Uterus (tissue), 4 donors: ENCODE data around the gene IQCK. TPM values are rescaled to one million over a fixed set of nuclear protein-coding genes. Genes with fewer than 3 reads are reported as not detected.

ENCODE experiments used
- DNase-seq, 2 donors: peaks; one replicate each; pipeline ENCODE4 v3.0.0-alpha.2; 2019 to 2020
- H3K27ac ChIP-seq, 2 donors: fragments of 200-600 bp; sonication (generic); 1 replicate in 1 of 2; 2 replicates in 1 of 2; pipeline ENCODE4 v1.5.1; 2016 to 2018
- H3K27me3 ChIP-seq, 2 donors: fragments of 200-600 bp; sonication (generic); one replicate each; pipeline ENCODE4 v1.5.1; 2018 to 2019; ENCODE audit warnings: control low read depth in 1 of 2
- H3K36me3 ChIP-seq, 2 donors: fragments of 200-600 bp; sonication (generic); one replicate each; pipeline ENCODE4 v1.5.1; 2019; ENCODE audit warnings: control low read depth in 1 of 2
- H3K4me1 ChIP-seq, 2 donors: fragments of 200-600 bp; sonication (generic); one replicate each; pipeline ENCODE4 v1.5.1; 2018 to 2019; ENCODE audit warnings: control low read depth in 1 of 2
- H3K4me3 ChIP-seq, 2 donors: fragments of 200-600 bp; sonication (generic); 1 replicate in 1 of 2; 2 replicates in 1 of 2; pipeline ENCODE4 v1.5.1; 2018 to 2019; ENCODE audit warnings: mild to moderate bottlenecking in 1 of 2
- H3K9me3 ChIP-seq, 2 donors: fragments of 200-600 bp; sonication (generic); one replicate each; pipeline ENCODE4 v1.5.1; 2019; ENCODE audit warnings: control low read depth in 1 of 2
- POLR2A ChIP-seq, 2 donors: fragments of 450-650 bp; IDR thresholded peaks; one replicate each; pipeline ENCODE4 v1.6.1; 2016; ENCODE audit warnings: antibody characterized with exemption in 2 of 2, mild to moderate bottlenecking in 1 of 2, moderate library complexity in 1 of 2
- intact Hi-C: fragments of 100-400 bp; cut with DNase I; formaldehyde crosslinking; loops from one replicate; pipeline ENCODE4 v1.15.1; 2023; ENCODE audit warnings: low total_unique reads
- total RNA-seq, 4 donors: library from RNA; depleted of rRNA in 3 of 4; stranded (reverse); fragments of >200 nt in 3 of 4; gene quantifications; one replicate each; pipeline versions ENCODE4 v1.1.0 to v1.2.4, GENCODE V29; 2014 to 2023
- TF ChIP-seq, protein P1 (sequence below), 4 experiments: fragments of 200-600 bp in 2 of 4; fragments of 450-650 bp in 2 of 4; sonication (generic) in 2 of 4; IDR thresholded peaks; one replicate each; pipeline ENCODE4 v1.5.1; 2016 to 2019; ENCODE audit warnings: antibody characterized with exemption in 4 of 4, mild to moderate bottlenecking in 2 of 4, moderate library complexity in 1 of 4
- donor health status: DM: yes; HTN: yes; CAD: no.

IQCK gene
- total RNA-seq, 4 donors from 2014 or later: 14.7 to 27.2 (median 21.1) TPM

DNA sequence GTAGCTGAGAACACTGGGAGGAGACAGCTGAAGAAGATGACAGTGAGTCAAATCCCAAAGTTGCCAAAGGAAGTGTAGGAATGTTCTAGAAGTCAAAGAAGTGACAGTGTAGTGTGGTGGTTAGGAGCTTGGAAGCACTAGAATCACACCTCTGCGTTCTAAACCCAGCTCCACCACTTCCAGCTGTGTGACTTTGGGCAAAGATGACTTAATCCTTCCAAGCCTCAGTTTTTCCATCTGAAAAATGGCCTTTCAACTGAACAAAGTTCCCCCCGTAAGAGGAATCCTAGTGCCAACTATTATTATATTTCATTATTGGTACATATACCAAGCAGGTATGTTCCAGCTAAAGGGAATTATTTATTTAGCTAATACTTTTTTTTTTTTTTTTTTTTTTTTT is 56.0 kb downstream of the IQCK start:
- no peak for TF ChIP-seq POLR2A (IDR thresholded peaks at IDR 0.05)
- H3K36me3 ChIP-seq: no peaks in the 10 kb centered on the region
- H3K27me3 ChIP-seq: no peaks in the 10 kb centered on the region
- H3K27ac ChIP-seq: no peak overlapping the region
- no peak overlapping the region for H3K4me3 ChIP-seq
- H3K9me3 ChIP-seq: no peaks in the 10 kb centered on the region
- intact Hi-C loops: no loop called here
- DNase-seq: no peak
- no peaks in the 10 kb centered on the region for H3K4me1 ChIP-seq

DNA sequence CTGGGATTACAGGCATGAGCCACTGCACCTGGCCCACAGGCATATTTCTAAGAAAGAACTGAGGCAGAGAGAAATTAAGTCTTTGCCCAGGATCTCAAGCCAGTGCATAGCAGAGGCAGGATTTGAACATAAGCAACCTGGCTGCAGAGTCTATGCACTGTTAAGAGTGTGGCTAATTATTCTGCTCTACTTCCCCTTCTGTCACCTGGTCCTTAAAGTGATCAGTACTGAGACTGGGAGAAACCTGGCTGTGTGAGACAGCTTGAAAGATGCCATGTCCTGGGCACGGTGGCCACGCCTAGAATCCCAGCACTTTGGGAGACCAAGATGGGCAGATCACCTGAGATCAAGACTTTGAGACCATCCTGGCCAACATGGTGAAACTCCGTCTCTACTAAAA is 58.1 kb downstream of the IQCK start:
- Histone ChIP-seq H3K9me3 (no peaks in the 10 kb centered on the region), H3K4me1 (no peaks in the 10 kb centered on the region), H3K4me3 (no peak overlapping the region), H3K27ac (no peak overlapping the region), H3K27me3 (no peaks in the 10 kb centered on the region), H3K36me3 (no peaks in the 10 kb centered on the region)
- no peak for DNase-seq
- intact Hi-C loops: no loop called here
- TF ChIP-seq, protein P1, sequence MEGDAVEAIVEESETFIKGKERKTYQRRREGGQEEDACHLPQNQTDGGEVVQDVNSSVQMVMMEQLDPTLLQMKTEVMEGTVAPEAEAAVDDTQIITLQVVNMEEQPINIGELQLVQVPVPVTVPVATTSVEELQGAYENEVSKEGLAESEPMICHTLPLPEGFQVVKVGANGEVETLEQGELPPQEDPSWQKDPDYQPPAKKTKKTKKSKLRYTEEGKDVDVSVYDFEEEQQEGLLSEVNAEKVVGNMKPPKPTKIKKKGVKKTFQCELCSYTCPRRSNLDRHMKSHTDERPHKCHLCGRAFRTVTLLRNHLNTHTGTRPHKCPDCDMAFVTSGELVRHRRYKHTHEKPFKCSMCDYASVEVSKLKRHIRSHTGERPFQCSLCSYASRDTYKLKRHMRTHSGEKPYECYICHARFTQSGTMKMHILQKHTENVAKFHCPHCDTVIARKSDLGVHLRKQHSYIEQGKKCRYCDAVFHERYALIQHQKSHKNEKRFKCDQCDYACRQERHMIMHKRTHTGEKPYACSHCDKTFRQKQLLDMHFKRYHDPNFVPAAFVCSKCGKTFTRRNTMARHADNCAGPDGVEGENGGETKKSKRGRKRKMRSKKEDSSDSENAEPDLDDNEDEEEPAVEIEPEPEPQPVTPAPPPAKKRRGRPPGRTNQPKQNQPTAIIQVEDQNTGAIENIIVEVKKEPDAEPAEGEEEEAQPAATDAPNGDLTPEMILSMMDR (IDR thresholded peaks at IDR 0.05): no peak
- no peak for TF ChIP-seq POLR2A (IDR thresholded peaks at IDR 0.05)

DNA sequence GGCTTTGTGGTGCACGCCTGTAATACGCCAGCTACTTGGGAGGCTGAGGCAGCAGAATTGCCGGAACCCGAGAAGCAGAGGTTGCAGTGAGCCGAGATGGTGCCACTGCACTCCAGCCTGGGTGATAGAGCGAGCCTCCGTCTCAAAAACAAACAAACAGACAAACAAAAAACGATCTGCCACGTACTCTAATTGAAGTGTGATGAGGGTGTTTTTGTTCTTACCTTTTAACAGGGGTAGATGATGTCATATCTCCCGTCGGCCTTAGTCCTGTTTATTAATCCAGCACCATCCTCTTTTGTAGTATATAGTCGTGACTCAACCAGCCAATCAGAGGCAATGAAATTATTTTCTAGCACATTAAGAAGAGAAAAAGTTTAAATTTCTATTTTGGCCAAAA is 58.5 kb downstream of the IQCK start:
- no peak for TF ChIP-seq POLR2A (IDR thresholded peaks at IDR 0.05)
- TF ChIP-seq, protein P1 (IDR thresholded peaks at IDR 0.05): no peak
- Histone ChIP-seq H3K36me3 (no peaks in the 10 kb centered on the region), H3K4me1 (no peaks in the 10 kb centered on the region), H3K27ac (no peak overlapping the region), H3K27me3 (no peaks in the 10 kb centered on the region), H3K9me3 (no peaks in the 10 kb centered on the region), H3K4me3 (no peak overlapping the region)
- DNase-seq: no peak
- intact Hi-C loops: no loop called here

DNA sequence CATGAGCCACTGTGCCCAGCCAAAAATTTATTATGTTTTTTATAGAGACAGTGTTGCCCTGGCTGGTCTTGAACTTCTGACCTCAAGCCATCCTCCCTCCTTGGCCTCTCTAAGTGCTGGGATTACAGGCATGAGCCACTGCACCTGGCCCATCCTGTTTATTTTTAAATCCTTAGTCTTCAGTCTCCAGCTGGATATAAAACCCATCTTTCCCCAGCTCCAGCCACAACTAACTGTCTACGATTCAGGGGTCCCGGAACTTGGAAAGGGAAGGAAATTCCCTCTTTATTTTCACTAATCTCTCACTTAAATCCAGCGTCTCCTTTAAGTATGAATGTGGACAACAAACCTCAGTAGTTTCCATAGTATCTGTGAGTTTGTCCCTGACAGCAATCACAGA is 62.2 kb downstream of the IQCK start:
- Histone ChIP-seq H3K4me1 (no peaks in the 10 kb centered on the region), H3K27me3 (no peaks in the 10 kb centered on the region), H3K4me3 (no peak overlapping the region), H3K9me3 (no peaks in the 10 kb centered on the region), H3K27ac (no peak overlapping the region), H3K36me3 (no peaks in the 10 kb centered on the region)
- no peak for TF ChIP-seq POLR2A (IDR thresholded peaks at IDR 0.05)
- TF ChIP-seq, protein P1 (IDR thresholded peaks at IDR 0.05): no peak
- intact Hi-C loops: loop anchor here (10.0 kb wide), 1 partner anchor 64 kb away; no protein-coding TSS in a partner anchor
- DNase-seq: no peak

DNA sequence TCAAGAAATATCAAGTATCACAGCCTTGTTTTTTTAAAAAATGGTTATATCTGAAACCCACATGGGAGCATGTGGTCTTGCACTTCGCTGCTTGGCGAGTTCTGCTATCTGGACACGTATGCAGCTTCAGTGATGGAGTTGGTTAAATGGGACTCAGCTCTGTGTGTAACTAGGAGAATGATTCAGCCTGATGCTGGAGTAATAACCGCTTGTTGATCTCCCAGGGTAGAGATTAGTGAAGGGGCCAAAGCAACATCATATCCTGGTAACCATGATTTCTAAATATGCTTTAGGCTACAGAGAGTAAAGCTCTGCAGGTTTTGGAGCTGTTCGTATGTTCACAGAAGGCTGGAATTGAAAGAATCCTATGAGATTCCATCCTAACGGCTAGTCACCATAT is 63.2 kb downstream of the IQCK start:
- H3K4me1 ChIP-seq: no peaks in the 10 kb centered on the region
- TF ChIP-seq, protein P1 (IDR thresholded peaks at IDR 0.05): no peak
- H3K4me3 ChIP-seq: no peak overlapping the region
- H3K27me3 ChIP-seq: no peaks in the 10 kb centered on the region
- no peak for DNase-seq
- no peaks in the 10 kb centered on the region for H3K36me3 ChIP-seq
- H3K27ac ChIP-seq: no peak overlapping the region
- intact Hi-C loops: loop anchor here (10.0 kb wide), 1 partner anchor 64 kb away; no protein-coding TSS in a partner anchor
- H3K9me3 ChIP-seq: no peaks in the 10 kb centered on the region
